ENCODE data around the gene PSMB2.

PSMB2 gene

DNA sequence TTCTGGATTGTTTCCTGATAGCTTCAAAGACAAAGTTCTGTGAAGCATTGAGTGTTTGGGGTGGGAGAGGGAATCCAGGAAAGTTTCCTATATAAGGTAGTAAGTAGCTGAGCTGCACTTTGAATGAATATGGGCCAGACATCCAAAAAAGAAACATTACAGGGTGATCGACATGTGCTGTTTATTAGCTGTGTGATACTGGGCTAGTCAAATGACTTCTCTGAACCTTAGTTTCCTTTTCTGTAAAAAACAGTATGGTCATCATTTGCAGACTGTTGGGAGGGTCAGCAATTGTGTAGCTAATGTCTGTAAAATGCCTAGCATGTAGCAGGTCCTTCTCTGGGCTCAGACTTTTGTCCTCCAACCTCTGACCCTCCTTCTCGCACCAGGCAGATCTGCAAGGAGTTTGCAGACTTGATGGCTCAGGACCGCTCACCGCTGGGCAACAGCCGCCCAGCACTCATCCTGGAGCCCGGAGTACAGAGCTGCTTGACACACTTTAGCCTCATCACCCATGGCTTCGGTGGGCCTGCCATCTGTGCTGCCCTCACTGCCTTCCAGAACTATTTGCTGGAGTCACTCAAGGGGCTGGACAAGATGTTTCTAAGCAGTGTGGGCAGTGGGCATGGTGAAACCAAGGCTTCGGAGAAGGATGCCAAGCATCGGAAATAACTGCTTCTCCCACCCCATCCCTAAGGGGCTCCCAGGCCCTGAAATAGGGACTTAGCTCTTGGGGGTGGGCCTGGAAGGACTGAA is 47.1 kb downstream of the PSMB2 start:
- H3K4me1 ChIP-seq (ENCODE audit: control insufficient read depth in 1 of 2, insufficient read depth in 1 of 2, low read depth in 1 of 2, low read length in 1 of 2), result no peaks in the 10 kb centered on the region
- TF ChIP-seq, protein P1, sequence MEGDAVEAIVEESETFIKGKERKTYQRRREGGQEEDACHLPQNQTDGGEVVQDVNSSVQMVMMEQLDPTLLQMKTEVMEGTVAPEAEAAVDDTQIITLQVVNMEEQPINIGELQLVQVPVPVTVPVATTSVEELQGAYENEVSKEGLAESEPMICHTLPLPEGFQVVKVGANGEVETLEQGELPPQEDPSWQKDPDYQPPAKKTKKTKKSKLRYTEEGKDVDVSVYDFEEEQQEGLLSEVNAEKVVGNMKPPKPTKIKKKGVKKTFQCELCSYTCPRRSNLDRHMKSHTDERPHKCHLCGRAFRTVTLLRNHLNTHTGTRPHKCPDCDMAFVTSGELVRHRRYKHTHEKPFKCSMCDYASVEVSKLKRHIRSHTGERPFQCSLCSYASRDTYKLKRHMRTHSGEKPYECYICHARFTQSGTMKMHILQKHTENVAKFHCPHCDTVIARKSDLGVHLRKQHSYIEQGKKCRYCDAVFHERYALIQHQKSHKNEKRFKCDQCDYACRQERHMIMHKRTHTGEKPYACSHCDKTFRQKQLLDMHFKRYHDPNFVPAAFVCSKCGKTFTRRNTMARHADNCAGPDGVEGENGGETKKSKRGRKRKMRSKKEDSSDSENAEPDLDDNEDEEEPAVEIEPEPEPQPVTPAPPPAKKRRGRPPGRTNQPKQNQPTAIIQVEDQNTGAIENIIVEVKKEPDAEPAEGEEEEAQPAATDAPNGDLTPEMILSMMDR (IDR thresholded peaks at IDR 0.05), result no peak
- no peaks in the 10 kb centered on the region for H3K27me3 ChIP-seq
- no peaks in the 10 kb centered on the region for H3K9me3 ChIP-seq
- H3K36me3 ChIP-seq, result peaks cover 52% of the 10 kb centered on the region
- no peak overlapping the region for H3K27ac ChIP-seq
- no peak overlapping the region for H3K4me3 ChIP-seq (ENCODE audit: low read depth in 1 of 2, low read length in 1 of 2)

DNA sequence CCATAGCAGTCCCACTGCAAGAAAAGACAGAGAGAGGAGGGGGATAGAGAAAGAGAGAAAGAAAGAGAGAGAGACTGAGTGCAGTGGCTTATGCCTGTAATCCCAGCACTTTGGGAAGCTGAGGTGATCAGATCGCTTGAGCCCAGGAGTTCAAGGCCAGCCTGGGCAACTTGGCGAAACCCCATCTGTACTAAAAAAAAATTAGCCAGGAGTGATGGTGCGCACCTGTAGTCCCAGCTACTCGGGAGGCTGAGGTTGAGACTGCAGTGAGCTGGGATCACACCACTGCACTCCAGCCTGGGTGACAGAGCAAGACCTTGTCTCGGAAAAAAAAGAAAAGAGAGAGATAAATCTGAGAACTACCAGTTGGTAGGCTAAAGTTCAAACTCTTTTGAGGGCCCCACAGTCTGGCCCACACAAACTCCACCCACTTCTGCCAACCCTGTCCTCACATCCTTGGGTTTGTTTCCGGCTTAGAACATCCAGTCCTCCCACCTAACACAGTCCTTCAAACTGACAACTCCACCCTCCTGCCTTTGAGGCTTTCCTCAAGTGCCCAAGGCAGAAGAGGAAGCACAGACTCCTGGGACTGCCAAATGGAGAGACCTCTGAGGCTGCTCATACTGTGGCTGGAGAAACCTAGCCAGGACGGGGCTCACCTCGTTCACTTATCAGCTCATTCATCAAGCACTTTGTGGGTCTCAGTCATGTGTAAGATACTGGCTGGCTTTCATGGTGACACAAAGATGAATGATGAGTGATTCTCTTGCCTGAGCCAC is 48.1 kb downstream of the PSMB2 start:
- Histone ChIP-seq H3K27ac (no peak overlapping the region), H3K36me3 (peaks cover 52% of the 10 kb centered on the region), H3K4me1 (ENCODE audit: control insufficient read depth in 1 of 2, insufficient read depth in 1 of 2, low read depth in 1 of 2, low read length in 1 of 2) (no peaks in the 10 kb centered on the region), H3K9me3 (no peaks in the 10 kb centered on the region), H3K27me3 (no peaks in the 10 kb centered on the region), H3K4me3 (ENCODE audit: low read depth in 1 of 2, low read length in 1 of 2) (no peak overlapping the region)
- TF ChIP-seq, protein P1 (IDR thresholded peaks at IDR 0.05), result no peak

DNA sequence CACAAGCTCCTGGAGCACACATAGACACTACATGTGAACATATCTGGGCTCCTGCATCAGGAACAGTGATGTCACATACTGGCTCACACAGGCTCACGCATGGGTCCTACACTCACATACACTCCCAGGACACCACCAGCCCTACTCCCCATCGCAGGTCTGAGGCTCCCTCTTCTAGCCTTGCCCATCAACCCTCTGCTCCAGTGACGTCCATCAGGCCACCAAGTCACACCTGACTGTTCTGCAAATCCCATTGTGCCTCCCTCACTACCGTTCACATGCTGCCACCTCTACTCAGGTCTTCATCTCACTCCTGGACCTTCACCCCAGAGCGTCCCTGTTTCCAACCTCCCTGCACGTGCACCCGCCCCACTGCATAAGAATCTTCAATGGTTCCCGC is 50.1 kb downstream of the PSMB2 start:
- Histone ChIP-seq H3K27me3 (no peaks in the 10 kb centered on the region), H3K4me1 (ENCODE audit: control insufficient read depth in 1 of 2, insufficient read depth in 1 of 2, low read depth in 1 of 2, low read length in 1 of 2) (no peaks in the 10 kb centered on the region), H3K4me3 (ENCODE audit: low read depth in 1 of 2, low read length in 1 of 2) (no peak overlapping the region), H3K36me3 (peaks cover 52% of the 10 kb centered on the region), H3K27ac (no peak overlapping the region), H3K9me3 (no peaks in the 10 kb centered on the region)
- TF ChIP-seq, protein P1 (IDR thresholded peaks at IDR 0.05), result no peak

DNA sequence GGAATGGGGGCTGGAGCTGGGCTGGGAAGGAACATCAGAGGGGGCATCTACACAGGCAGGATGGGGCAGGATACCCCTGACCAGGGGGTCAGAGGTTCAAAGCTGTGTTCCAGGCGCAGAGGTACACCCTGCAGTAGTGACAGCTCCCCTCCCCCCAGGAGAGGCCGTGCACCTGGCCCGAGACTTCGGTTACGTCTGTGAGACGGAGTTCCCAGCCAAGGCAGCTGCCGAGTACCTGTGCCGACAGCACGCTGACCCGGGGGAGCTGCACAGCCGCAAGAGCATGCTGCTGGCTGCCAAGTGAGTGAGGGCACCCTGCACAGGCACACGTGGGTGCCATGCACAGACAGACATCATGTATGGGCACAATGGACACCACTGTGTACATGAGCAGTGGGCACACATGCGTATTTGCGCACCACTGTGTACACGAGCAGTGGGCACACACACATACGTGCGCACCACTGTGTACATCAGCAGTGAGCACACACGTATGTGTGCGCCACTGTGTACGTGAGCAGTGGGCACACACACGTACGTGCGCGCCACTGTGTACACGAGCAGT is 50.8 kb downstream of the PSMB2 start:
- no peaks in the 10 kb centered on the region for H3K4me1 ChIP-seq (ENCODE audit: control insufficient read depth in 1 of 2, insufficient read depth in 1 of 2, low read depth in 1 of 2, low read length in 1 of 2)
- TF ChIP-seq, protein P1 (IDR thresholded peaks at IDR 0.05), result no peak

DNA sequence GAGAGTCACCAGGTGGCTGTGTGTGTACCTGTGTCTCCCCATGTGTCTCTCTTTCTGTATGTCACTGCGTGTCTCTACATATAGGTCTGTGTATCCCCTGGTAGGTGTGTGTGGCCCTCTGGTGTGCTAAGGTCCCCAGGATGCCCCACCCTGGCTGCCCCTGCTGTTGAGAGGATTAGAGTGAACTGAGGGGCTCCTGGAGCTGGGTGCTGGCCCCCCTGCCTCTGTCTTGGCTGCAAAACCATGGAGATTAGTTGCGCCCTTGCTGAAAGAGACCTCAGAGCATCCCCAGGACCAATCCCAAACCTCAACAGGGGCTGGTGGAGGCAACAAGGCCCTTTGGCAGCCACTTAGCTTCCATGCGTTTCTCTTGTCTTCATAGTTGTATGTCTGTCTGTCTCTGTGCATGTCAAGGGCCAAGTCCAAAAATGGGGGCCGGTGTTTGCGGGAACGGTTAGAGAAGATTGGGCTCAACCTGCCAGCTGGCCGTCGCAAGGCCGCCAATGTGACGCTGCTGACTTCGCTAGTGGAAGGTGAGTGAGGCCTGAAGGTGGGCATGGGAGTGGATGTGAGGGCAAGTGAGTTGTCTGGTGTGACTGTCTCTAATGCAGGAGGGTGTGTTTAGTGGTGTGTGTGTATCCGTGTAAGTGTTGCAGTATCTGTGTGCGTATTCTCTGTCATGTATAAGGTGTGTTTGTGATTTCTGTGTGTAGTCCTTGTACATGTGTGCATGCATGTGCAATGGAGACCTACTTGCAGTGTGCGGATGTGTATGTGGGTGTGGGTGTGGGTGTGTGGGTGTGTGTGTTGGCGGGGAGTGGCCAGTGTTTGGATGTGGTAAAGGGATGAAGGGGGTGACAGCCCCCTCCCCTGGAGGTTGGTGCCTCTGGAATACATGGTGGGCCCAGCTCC is 51.6 kb downstream of the PSMB2 start:
- TF ChIP-seq, protein P1 (IDR thresholded peaks at IDR 0.05), result no peak
- Histone ChIP-seq H3K9me3 (no peaks in the 10 kb centered on the region), H3K27me3 (no peaks in the 10 kb centered on the region), H3K4me3 (ENCODE audit: low read depth in 1 of 2, low read length in 1 of 2) (no peak overlapping the region), H3K36me3 (peaks cover 48% of the 10 kb centered on the region), H3K4me1 (ENCODE audit: control insufficient read depth in 1 of 2, insufficient read depth in 1 of 2, low read depth in 1 of 2, low read length in 1 of 2) (no peaks in the 10 kb centered on the region), H3K27ac (no peak overlapping the region)

More for the DNA sequence above, 50.8 kb downstream of the PSMB2 start:
- H3K9me3 ChIP-seq, result no peaks in the 10 kb centered on the region
- no peak overlapping the region for H3K4me3 ChIP-seq (ENCODE audit: low read depth in 1 of 2, low read length in 1 of 2)
- peaks cover 52% of the 10 kb centered on the region for H3K36me3 ChIP-seq
- H3K27ac ChIP-seq, result no peak overlapping the region
- no peaks in the 10 kb centered on the region for H3K27me3 ChIP-seq
